Measurements from ENCODE around the gene ACAD9. TPM values are rescaled to one million over a fixed set of nuclear protein-coding genes. Genes with fewer than 3 reads are reported as not detected.

ACAD9 gene
- total RNA-seq, 4 donors from 2014 or later, result 27.3 to 91.2 (median 49.5) TPM

DNA sequence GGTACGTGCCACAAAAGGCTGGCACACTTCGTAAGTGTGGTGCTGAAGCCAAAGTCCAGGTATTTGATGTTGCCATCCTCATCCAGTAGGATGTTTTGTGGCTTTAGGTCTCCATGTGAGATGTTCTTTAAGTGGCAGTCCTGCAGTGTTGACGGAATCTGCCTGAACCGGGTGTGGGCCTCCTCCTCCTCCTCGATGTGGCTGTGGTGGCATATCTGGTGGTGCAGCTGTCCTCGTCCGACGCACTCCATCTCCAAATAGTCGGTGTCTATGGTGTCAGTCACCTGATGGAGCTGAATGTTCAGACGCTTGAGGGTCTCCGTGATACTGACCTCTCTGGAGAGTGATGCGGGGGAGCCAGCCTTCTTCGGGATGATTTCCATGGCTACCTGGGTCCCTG is 30.5 kb upstream of the ACAD9 start:
- no peak for TF ChIP-seq CTCF (IDR thresholded peaks at IDR 0.05)
- TF ChIP-seq POLR2A (IDR thresholded peaks at IDR 0.05), result no peak
- no peak overlapping the region for H3K4me3 ChIP-seq
- H3K4me1 ChIP-seq, result peaks cover 0 to 12% (median 2%) of the 10 kb centered on the region in 4 donors
- H3K36me3 ChIP-seq, result no peaks in the 10 kb centered on the region
- peaks cover 0 to 8% (median 0%) of the 10 kb centered on the region in 4 donors for H3K9me3 ChIP-seq
- H3K27me3 ChIP-seq, result no peaks in the 10 kb centered on the region
- H3K27ac ChIP-seq, result no peak overlapping the region
- no peak for DNase-seq

DNA sequence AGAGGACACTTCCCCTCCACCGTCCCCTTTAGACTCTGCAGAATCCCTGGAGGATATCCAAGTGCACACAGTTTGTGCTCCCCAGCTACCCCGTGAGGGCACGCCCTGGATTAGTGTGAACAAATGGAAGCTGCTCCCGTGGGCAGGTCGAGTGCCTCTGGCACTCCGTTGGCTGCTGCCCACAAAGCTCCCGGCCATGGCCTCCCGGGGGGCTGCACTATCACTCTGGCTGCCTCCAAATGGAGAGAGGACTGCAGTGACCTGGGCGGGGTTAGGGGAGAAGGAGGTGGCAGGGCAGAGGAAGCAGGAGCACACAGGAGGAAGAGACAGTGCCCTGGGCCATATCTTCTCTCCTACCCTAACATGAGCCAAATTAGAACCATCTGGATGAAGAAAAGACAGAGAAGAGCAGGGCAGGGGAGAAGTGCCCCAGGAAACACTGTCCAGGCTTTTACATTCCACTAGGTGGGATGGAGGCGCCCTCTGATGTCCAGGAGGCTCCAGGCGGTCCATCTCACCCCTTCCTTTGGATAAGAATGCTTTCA is 29.4 kb upstream of the ACAD9 start:
- no peak for DNase-seq
- Histone ChIP-seq H3K9me3 (peaks cover 0 to 16% (median 0%) of the 10 kb centered on the region in 4 donors), H3K36me3 (no peaks in the 10 kb centered on the region), H3K4me3 (no peak overlapping the region), H3K27me3 (no peaks in the 10 kb centered on the region), H3K4me1 (peaks cover 0 to 12% (median 2%) of the 10 kb centered on the region in 4 donors), H3K27ac (no peak overlapping the region)
- TF ChIP-seq CTCF (IDR thresholded peaks at IDR 0.05) (no peak), POLR2A (IDR thresholded peaks at IDR 0.05) (no peak)

DNA sequence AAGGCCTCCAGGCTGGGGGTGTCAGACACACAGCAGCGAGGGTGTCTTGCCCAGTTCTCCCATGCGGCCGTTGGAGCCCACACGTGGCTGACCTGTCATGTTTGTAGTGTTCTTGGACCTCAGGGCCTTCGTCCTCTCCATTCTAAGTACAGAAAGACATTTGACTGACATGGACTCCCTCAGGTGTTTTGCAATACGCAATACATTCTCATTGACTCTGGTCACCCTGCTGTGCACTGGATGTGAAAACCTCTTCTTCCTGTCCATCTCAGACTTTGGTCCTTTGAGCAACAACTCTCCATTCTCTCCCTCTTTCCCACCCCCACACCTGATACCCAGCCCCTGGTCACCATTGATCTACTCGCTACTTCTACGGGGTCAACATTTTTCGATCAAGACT is 28.9 kb upstream of the ACAD9 start:
- peaks cover 0 to 22% (median 0%) of the 10 kb centered on the region in 4 donors for H3K9me3 ChIP-seq
- H3K4me1 ChIP-seq, result peaks cover 0 to 7% (median 1%) of the 10 kb centered on the region in 4 donors
- H3K27me3 ChIP-seq, result no peaks in the 10 kb centered on the region
- H3K36me3 ChIP-seq, result no peaks in the 10 kb centered on the region
- H3K27ac ChIP-seq, result no peak overlapping the region
- TF ChIP-seq POLR2A (IDR thresholded peaks at IDR 0.05) (no peak), CTCF (IDR thresholded peaks at IDR 0.05) (no peak)
- DNase-seq, result no peak
- H3K4me3 ChIP-seq, result no peak overlapping the region

- H3K9me3 ChIP-seq, result peaks cover 0 to 22% (median 0%) of the 10 kb centered on the region in 4 donors
- no peak for DNase-seq
- H3K27ac ChIP-seq, result no peak overlapping the region
- H3K4me1 ChIP-seq, result no peaks in the 10 kb centered on the region
- H3K4me3 ChIP-seq, result no peak overlapping the region
- H3K36me3 ChIP-seq, result no peaks in the 10 kb centered on the region
- H3K27me3 ChIP-seq, result no peaks in the 10 kb centered on the region
- TF ChIP-seq POLR2A (IDR thresholded peaks at IDR 0.05) (no peak), CTCF (IDR thresholded peaks at IDR 0.05) (no peak)
These were observed 27.8 kb upstream of the ACAD9 start for GRCh38 chr3:128851601-128852000.

- no peaks in the 10 kb centered on the region for H3K36me3 ChIP-seq
- no peak overlapping the region for H3K27ac ChIP-seq
- TF ChIP-seq POLR2A (IDR thresholded peaks at IDR 0.05) (no peak), CTCF (IDR thresholded peaks at IDR 0.05) (no peak)
- H3K9me3 ChIP-seq, result peaks cover 0 to 27% (median 4%) of the 10 kb centered on the region in 4 donors
- no peaks in the 10 kb centered on the region for H3K27me3 ChIP-seq
- H3K4me3 ChIP-seq, result no peak overlapping the region
- H3K4me1 ChIP-seq, result no peaks in the 10 kb centered on the region
- no peak for DNase-seq
These were observed 25.6 kb upstream of the ACAD9 start for GRCh38 chr3:128853826-128854225.

- Histone ChIP-seq H3K4me3 (no peak overlapping the region), H3K27ac (no peak overlapping the region), H3K9me3 (peaks cover 0 to 34% (median 7%) of the 10 kb centered on the region in 4 donors), H3K27me3 (no peaks in the 10 kb centered on the region), H3K36me3 (no peaks in the 10 kb centered on the region), H3K4me1 (no peaks in the 10 kb centered on the region)
- DNase-seq, result no peak
- TF ChIP-seq POLR2A (IDR thresholded peaks at IDR 0.05) (no peak), CTCF (IDR thresholded peaks at IDR 0.05) (no peak)
These were observed 24.9 kb upstream of the ACAD9 start for GRCh38 chr3:128854475-128854874.
